SW 1271 (cell line): Measurements from ENCODE around the gene PCIF1.
"Not testable (repeated sequence)": the region's sequence is repeated elsewhere in the genome, so short reads cannot be mapped to it uniquely, and the experiment has no call there.

Source experiments
- DNase-seq, 2 experiments: peaks; one replicate each; lab custom pipeline; 2025; lab: John Stamatoyannopoulos, UW

Gene PCIF1

GRCh38 chr20:45924391-45925261 is 9.9 kb upstream of the PCIF1 start:
- no peak for DNase-seq

GRCh38 chr20:45925821-45926506 is 8.5 kb upstream of the PCIF1 start:
- no peak for DNase-seq

GRCh38 chr20:45926731-45927070 is 7.8 kb upstream of the PCIF1 start:
- DNase-seq = no peak

DNA sequence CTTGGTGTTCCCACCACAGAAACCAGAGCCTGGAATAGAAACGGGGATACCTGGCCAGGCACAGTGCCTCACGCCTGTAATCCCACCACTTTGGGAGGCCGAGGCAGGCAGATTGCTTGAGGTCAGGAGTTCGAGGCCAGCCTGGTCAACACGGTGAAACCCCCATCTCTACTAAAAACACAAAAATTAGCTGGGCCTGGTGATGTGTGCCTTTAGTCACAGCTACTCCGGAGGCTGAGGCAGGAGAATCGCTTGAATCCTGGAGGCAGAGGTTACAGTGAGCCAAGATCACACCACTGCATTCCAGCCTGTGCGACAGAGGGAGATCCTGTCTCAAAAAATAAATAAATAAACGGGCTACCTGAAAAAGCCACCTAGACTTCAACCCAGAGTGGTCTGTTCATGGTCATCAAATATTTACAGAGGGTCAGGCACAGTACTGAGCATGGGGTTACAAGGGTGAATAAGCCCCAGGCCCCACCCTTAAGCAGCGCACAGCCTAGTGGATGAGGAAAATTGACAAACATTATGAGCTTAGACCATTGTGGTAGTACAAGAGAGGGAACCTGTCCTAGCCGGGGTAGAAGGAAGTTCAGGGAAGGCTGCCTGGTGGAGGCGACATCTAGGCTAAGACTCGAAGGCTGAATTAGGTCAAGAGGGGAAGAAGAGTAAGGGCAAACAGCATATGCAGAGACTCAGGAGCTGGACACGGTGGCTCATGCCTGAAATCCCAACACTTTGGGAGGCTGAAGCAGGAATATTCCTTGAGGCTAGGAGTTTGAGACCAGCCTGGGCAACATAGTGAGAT is 7.2 kb upstream of the PCIF1 start:
- DNase-seq = no peak

- DNase-seq = not testable (repeated sequence)
Measured at GRCh38 chr20:45931680-45932079, 2.8 kb upstream of the PCIF1 start.

DNA sequence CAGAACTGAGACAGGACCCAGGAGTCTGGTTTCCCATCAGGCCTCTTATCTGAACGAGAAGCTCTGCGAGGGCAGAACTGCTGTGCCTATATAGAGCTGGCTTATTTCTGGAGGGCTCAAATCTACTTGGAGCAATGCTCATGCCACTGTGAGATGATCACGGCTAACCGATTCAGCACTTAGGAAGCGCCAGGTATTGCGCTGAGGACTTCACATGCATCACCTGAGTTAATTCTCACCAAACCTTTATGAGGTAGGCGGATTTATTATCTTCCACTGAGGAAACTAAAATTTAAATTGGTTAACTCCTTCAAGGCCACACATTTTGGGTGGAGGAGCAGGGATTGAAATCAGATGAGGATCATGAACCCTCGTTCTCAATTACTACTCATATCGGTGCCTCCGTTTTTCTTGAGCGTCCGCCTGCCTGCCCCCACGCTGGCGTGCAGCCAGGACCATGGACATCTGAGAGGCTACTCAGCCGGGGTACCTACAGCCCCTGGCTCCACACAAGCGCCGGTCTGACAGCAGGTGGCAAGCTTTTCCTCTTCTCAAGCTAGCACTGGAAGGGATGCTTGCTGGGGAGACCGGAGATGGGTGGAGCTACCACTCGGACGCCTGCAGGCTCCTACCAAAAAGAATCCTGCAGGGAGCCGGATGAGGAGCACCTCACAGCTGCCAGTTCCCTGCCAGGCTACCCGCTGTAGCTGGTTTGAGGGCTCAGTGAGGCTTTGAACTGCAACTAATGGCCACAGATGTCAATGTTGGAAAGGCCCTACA is 1.0 kb upstream of the PCIF1 start:
- peak; percentile 68 to 85 for DNase-seq

GRCh38 chr20:45934046-45934585 is 367 bp upstream of the PCIF1 start:
- DNase-seq = peak; percentile 48 to 73

- DNase-seq = no peak
Measured at GRCh38 chr20:45935416-45936046, 1.0 kb downstream of the PCIF1 start.

GRCh38 chr20:45937765-45938164 is 3.3 kb downstream of the PCIF1 start:
- no peak for DNase-seq

DNA sequence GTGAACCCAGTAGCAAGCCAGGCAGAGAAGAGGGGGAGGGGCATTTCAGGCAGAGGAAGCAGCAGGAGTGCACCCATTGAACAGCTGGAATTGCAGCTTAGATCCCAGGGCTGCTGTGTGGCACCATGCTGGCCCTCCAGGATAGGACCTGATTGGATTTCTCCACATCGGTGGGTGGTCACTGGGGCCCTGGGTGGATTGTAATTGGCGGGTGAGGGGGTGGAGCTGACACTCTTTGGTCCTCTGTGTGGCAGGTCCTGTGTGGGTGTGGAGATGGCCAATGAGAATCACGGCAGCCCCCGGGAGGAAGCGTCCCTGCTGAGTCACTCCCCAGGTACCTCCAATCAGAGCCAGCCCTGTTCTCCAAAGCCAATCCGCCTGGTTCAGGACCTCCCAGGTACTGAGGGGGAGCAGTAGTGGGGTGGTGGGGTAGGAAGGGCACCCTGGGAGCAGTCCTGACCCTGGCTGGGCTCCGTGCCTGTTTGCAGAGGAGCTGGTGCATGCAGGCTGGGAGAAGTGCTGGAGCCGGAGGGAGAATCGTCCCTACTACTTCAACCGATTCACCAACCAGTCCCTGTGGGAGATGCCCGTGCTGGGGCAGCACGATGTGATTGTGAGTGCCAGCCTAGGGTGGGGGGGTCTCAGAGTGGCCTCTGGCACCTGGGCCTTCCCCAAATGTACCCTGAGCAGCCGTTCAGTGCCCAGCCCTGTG is 4.4 kb downstream of the PCIF1 start:
- DNase-seq = no peak

- no peak for DNase-seq
Measured at GRCh38 chr20:45940053-45940452, 5.6 kb downstream of the PCIF1 start.

GRCh38 chr20:45940469-45940868 is 6.0 kb downstream of the PCIF1 start:
- no peak for DNase-seq

DNA sequence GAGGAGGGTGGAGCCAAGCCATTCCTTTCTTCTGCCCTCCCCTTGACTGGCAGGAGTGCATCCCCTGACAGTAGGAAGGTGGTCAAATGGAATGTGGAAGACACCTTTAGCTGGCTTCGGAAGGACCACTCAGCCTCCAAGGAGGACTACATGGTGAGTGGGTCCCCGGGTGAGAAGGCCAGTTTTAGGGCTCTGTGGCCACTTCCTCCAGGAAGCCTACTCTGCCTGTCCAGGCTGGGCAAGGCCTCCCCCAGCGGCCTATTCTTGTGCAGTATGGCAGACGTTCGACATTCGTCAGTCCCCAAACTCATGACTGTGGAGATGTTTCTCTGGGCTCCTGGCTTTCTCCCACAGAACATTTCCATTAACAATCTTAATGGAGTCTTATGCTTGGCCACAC is 9.1 kb downstream of the PCIF1 start:
- no peak for DNase-seq

GRCh38 chr20:45944151-45944964 is 9.9 kb downstream of the PCIF1 start:
- no peak for DNase-seq

DNA sequence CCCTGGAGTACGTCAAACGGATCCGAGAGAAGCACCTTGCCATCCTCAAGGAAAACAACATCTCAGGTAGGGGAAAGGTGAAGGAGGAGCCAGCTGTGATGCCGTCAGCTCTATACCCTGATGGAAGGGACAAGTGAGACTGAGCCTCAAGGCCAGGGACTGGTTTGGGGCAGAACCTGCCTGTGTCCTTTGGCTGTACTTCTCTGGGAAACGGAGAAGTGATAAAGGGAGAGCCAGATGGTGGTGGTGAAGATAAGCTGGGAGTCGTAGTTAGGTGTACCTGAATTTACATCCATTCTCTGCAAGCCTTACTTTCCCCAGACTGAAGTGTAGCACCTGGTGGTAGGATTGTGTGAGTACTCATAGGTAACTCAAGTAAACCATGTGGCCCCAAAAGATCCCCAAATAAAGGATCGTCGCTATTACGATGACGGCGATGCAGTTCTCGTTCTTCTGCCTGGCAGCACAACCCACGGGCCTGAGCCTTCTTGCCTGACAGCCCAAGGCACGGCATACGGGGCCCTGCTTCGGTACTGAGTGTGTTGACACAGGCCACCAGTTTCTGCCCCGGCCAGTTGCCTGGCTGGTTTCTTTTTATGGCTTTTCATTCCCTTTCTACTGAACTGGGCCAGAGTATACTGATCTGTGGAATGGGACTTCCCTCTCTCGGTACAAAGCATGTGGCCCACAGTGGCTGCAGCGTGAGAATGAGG is 10.6 kb downstream of the PCIF1 start:
- no peak for DNase-seq

DNA sequence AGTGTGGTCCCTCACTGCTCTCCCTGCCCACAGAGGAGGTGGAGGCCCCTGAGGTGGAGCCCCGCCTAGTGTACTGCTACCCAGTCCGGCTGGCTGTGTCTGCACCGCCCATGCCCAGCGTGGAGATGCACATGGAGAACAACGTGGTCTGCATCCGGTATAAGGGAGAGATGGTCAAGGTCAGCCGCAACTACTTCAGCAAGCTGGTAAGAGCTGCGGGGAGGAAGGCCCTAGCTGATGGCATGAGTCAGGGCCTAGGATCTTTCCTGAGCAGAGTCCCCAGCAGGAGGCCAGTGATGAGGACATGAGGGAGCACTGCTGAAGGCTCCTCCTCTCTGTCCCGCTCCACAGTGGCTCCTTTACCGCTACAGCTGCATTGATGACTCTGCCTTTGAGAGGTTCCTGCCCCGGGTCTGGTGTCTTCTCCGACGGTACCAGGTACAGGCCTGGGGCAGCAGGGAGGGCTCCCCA is 11.2 kb downstream of the PCIF1 start:
- no peak for DNase-seq

DNA sequence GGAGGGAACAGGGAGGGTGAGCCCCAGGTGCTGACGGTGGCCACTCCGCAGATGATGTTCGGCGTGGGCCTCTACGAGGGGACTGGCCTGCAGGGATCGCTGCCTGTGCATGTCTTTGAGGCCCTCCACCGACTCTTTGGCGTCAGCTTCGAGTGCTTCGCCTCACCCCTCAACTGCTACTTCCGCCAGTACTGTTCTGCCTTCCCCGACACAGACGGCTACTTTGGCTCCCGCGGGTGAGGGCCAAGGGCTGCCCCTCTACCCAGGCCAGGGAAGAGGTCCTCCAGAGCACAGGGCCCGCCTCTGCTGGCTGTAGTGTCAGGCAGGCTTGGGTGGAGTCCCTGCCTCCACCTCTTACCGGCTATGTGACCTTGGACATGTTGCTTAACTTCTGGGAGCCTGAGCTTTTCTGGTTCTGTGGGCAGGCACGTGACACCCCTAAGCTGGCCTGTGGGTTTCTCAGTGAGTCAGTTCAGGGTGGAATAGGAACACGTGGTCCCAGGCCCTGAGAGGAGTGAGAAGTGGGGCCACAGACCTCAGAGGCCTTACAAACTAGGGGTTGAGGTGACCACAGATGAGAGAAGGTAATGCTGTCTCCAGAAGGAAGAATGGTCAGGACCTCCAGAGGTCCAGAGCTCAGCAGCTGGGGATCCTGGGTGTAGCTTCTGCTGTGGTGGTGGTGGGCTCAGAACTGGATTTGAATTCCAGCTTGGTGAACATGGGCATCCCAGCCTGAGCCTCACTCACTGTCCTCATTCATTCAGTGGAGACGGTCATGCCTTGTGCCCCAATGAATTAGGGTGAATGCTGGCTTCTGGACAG is 11.9 kb downstream of the PCIF1 start:
- no peak for DNase-seq
